NB4 (cell line): Measurements from ENCODE around the gene CCDC85A.

ENCODE experiments used
- DNase-seq: peaks from one replicate; pipeline ENCODE4 v3.0.0; 2010; ENCODE audit warnings: low read depth
- H3K4me3 ChIP-seq: one replicate; pipeline ENCODE4 v1.5.1; 2011; ENCODE audit warnings: mild to moderate bottlenecking, low read depth, low read length, moderate library complexity
- CTCF ChIP-seq: IDR thresholded peaks from one replicate; pipeline ENCODE4 v1.5.1; 2012; ENCODE audit warnings: low read depth, low read length
- MAX ChIP-seq: IDR thresholded peaks from 2 replicates; pipeline ENCODE4 v1.6.1; 2011; ENCODE audit warnings: low read depth, low read length
- MYC ChIP-seq: IDR thresholded peaks from 2 replicates; pipeline ENCODE4 v1.6.1; 2011; ENCODE audit warnings: low read depth, low read length
- POLR2A ChIP-seq: IDR thresholded peaks from 2 replicates; pipeline ENCODE4 v1.6.1; 2011; ENCODE audit warnings: mild to moderate bottlenecking; ENCODE audit not compliant: insufficient read length; ENCODE audit errors: extremely low read depth

Gene CCDC85A

GRCh38 chr2:56338232-56338631, 154.4 kb downstream of the CCDC85A start:
- TF ChIP-seq MAX: no peak
- no peak for TF ChIP-seq MYC
- TF ChIP-seq CTCF: no peak
- TF ChIP-seq POLR2A: no peak
- H3K4me3 ChIP-seq: no peak overlapping the region
- DNase-seq: no peak

GRCh38 chr2:56344771-56345170, 161.0 kb downstream of the CCDC85A start:
- TF ChIP-seq CTCF (no peak), MAX (no peak), POLR2A (no peak), MYC (no peak)
- no peak overlapping the region for H3K4me3 ChIP-seq
- no peak for DNase-seq

GRCh38 chr2:56347881-56348280, 164.1 kb downstream of the CCDC85A start:
- DNase-seq: no peak
- H3K4me3 ChIP-seq: no peak overlapping the region
- TF ChIP-seq MYC (no peak), CTCF (no peak), MAX (no peak), POLR2A (no peak)

- DNase-seq: no peak
- no peak overlapping the region for H3K4me3 ChIP-seq
- TF ChIP-seq MAX: no peak
- TF ChIP-seq MYC: no peak
- TF ChIP-seq CTCF: no peak
- no peak for TF ChIP-seq POLR2A
These were observed 164.8 kb downstream of the CCDC85A start for GRCh38 chr2:56348392-56349210.

- DNase-seq: no peak
- no peak overlapping the region for H3K4me3 ChIP-seq
- TF ChIP-seq MYC: no peak
These were observed 174.0 kb downstream of the CCDC85A start for GRCh38 chr2:56357655-56358295.

GRCh38 chr2:56361844-56362243, 178.1 kb downstream of the CCDC85A start:
- TF ChIP-seq MYC (no peak), CTCF (no peak), MAX (no peak), POLR2A (no peak)
- H3K4me3 ChIP-seq: no peak overlapping the region
- no peak for DNase-seq
